ENCODE measurements around the gene SLC3A2. TPM values are rescaled to one million over a fixed set of nuclear protein-coding genes. Genes with fewer than 3 reads are reported as not detected.

The SLC3A2 gene
- total RNA-seq, 3 donors from 2014 or later (not counting 1 experiment from before 2014, with no cell fraction given): 200 to 235 (median 207) TPM

- DNase-seq: peak; percentile 97 to 100
- H3K27ac Mint-ChIP-seq: peak overlapping the region; percentile 95 to 97
- H3K36me3 Mint-ChIP-seq: peaks cover 18% of the 10 kb centered on the region
- Histone ChIP-seq H3K4me1 (ENCODE audit: control insufficient read depth, insufficient read depth, low read length) (peaks cover 31% of the 10 kb centered on the region), H3K27ac (ENCODE audit: low read length) (peak overlapping the region; percentile 64), H3K9me3 (ENCODE audit: control insufficient read depth, insufficient read depth, low read length) (no peaks in the 10 kb centered on the region), H3K27me3 (ENCODE audit: control insufficient read depth, insufficient read depth, low read length) (no peaks in the 10 kb centered on the region), H3K36me3 (ENCODE audit: control insufficient read depth, insufficient read depth, low read length) (peaks cover 33% of the 10 kb centered on the region), H3K4me3 (ENCODE audit: low read length) (peak overlapping the region; percentile 79)
- peak; percentile 92 to 97 (median 92) for ATAC-seq
- no peaks in the 10 kb centered on the region for H3K9me3 Mint-ChIP-seq
- H3K4me1 Mint-ChIP-seq: peaks cover 45% of the 10 kb centered on the region in 2 donors
- TF ChIP-seq CTCF (IDR thresholded peaks at IDR 0.05): no peak
- peak overlapping the region; percentile 98 for H3K4me3 Mint-ChIP-seq
- WGBS (ENCODE audit: insufficient coverage): under 1% methylated on average over 54 of the region's 54 CpGs
- intact Hi-C loops (cut with micrococcal nuclease): loop anchor here (1.0 to 5.0 kb wide), 2 partner anchors 14 to 263 kb away; partner anchors contain the start of gene TUT1
- H3K27me3 Mint-ChIP-seq (ENCODE audit: low read depth in 2 of 2): no peaks in the 10 kb centered on the region
Observed at GRCh38 chr11:62855571-62856332, 24.9 kb upstream of the SLC3A2 start.

- peaks cover 45% of the 10 kb centered on the region in 2 donors for H3K4me1 Mint-ChIP-seq
- H3K4me3 Mint-ChIP-seq: peak overlapping the region; percentile 98
- ATAC-seq: no peak
- Histone ChIP-seq H3K4me1 (ENCODE audit: control insufficient read depth, insufficient read depth, low read length) (peaks cover 31% of the 10 kb centered on the region), H3K9me3 (ENCODE audit: control insufficient read depth, insufficient read depth, low read length) (no peaks in the 10 kb centered on the region), H3K27ac (ENCODE audit: low read length) (peak overlapping the region; percentile 63), H3K27me3 (ENCODE audit: control insufficient read depth, insufficient read depth, low read length) (no peaks in the 10 kb centered on the region), H3K36me3 (ENCODE audit: control insufficient read depth, insufficient read depth, low read length) (peaks cover 31% of the 10 kb centered on the region), H3K4me3 (ENCODE audit: low read length) (peak overlapping the region; percentile 79)
- DNase-seq: peak in 1 of 2 donors; percentile 53
- 7% methylated on average over 20 of the region's 20 CpGs for WGBS (ENCODE audit: insufficient coverage)
- no peaks in the 10 kb centered on the region for H3K9me3 Mint-ChIP-seq
- intact Hi-C loops (cut with micrococcal nuclease): loop anchor here (5.0 kb wide), 1 partner anchor 264 kb away; the partner anchor contains the start of gene TUT1
- no peak for TF ChIP-seq CTCF (IDR thresholded peaks at IDR 0.05)
- peaks cover 18% of the 10 kb centered on the region for H3K36me3 Mint-ChIP-seq
- H3K27me3 Mint-ChIP-seq (ENCODE audit: low read depth in 2 of 2): no peaks in the 10 kb centered on the region
- peak overlapping the region; percentile 95 to 97 for H3K27ac Mint-ChIP-seq
Observed at GRCh38 chr11:62856333-62856895, 24.3 kb upstream of the SLC3A2 start.

- H3K36me3 Mint-ChIP-seq: peaks cover 10% of the 10 kb centered on the region
- H3K9me3 ChIP-seq (ENCODE audit: control insufficient read depth, insufficient read depth, low read length): no peaks in the 10 kb centered on the region
- peaks cover 34% of the 10 kb centered on the region for H3K4me1 ChIP-seq (ENCODE audit: control insufficient read depth, insufficient read depth, low read length)
- no peak overlapping the region for H3K4me3 ChIP-seq (ENCODE audit: low read length)
- no peaks in the 10 kb centered on the region for H3K27me3 ChIP-seq (ENCODE audit: control insufficient read depth, insufficient read depth, low read length)
- WGBS (ENCODE audit: insufficient coverage): 91% methylated on average over 2 of the region's 2 CpGs
- peak overlapping the region; percentile 19 for H3K4me3 Mint-ChIP-seq
- intact Hi-C loops (cut with micrococcal nuclease): loop anchor here (5.0 kb wide), 1 partner anchor 265 kb away; the partner anchor contains the start of gene TUT1
- peaks cover 20% of the 10 kb centered on the region for H3K36me3 ChIP-seq (ENCODE audit: control insufficient read depth, insufficient read depth, low read length)
- H3K27ac Mint-ChIP-seq: no peak overlapping the region
- no peaks in the 10 kb centered on the region for H3K27me3 Mint-ChIP-seq (ENCODE audit: low read depth in 2 of 2)
- no peak overlapping the region for H3K27ac ChIP-seq (ENCODE audit: low read length)
- ATAC-seq: no peak
- DNase-seq: no peak
- H3K4me1 Mint-ChIP-seq: peaks cover 42 to 43% of the 10 kb centered on the region in 2 donors
- no peak for TF ChIP-seq CTCF (IDR thresholded peaks at IDR 0.05)
- no peaks in the 10 kb centered on the region for H3K9me3 Mint-ChIP-seq
Observed at GRCh38 chr11:62857541-62857982, 23.1 kb upstream of the SLC3A2 start.

Data from natural killer cell (primary cell).